SK-N-MC (cell line): ENCODE data around the gene CEP78.
A peak's percentile ranks its signal among the peaks of the same experiment; 100 is the strongest.
"Not testable (repeated sequence)": the region's sequence is repeated elsewhere in the genome, so short reads cannot be mapped to it uniquely, and the experiment has no call there.

Experiments used
- DNase-seq: peaks from one replicate; pipeline ENCODE4 v3.0.0-alpha.2; 2011; ENCODE audit warnings: low read depth, low spot score
- H3K27ac ChIP-seq: fragments of 200-600 bp; sonication (generic); 2 replicates; pipeline ENCODE4 v1.5.1; 2016; ENCODE audit warnings: mixed run types
- H3K36me3 ChIP-seq: fragments of 200-600 bp; sonication (generic); 2 replicates; pipeline ENCODE4 v1.6.1; 2017; ENCODE audit warnings: antibody characterized with exemption, low read length, mixed read lengths; ENCODE audit not compliant: insufficient read depth
- H3K4me3 ChIP-seq: fragments of 200-600 bp; sonication (generic); 2 replicates; pipeline ENCODE4 v1.5.1; 2016
- H3K9ac ChIP-seq: fragments of 200-600 bp; sonication (generic); 2 replicates; pipeline ENCODE4 v1.8.0; 2017; ENCODE audit warnings: mixed run types, mixed read lengths; ENCODE audit not compliant: insufficient read length
- H3K9me3 ChIP-seq: fragments of 200-600 bp; sonication (generic); 2 replicates; pipeline ENCODE4 v1.6.1; 2017; ENCODE audit warnings: low read depth, mild to moderate bottlenecking, antibody characterized with exemption, low read length, moderate library complexity, mixed read lengths
- EZH2 ChIP-seq: fragments of 200-600 bp; sonication (generic); IDR thresholded peaks from one replicate; pipeline ENCODE4 v1.6.1; 2017; ENCODE audit warnings: antibody characterized with exemption
- FOXP2 ChIP-seq: optimal IDR thresholded peaks from 2 replicates; pipeline ENCODE3; 2011; ENCODE audit warnings: mild to moderate bottlenecking, moderate library complexity; ENCODE audit not compliant: insufficient read depth; ENCODE audit errors: extremely low read length, control extremely low read depth
- POLR2AphosphoS5 ChIP-seq: IDR thresholded peaks from 2 replicates; pipeline ENCODE4 v1.6.1; 2012; ENCODE audit warnings: mild to moderate bottlenecking, low read depth, low read length, borderline replicate concordance

Gene CEP78

GRCh38 chr9:78267889-78268288 is 32.0 kb downstream of the CEP78 start:
- no peaks in the 10 kb centered on the region for H3K9me3 ChIP-seq
- TF ChIP-seq FOXP2 (no peak), POLR2AphosphoS5 (no peak), EZH2 (no peak)
- no peak overlapping the region for H3K27ac ChIP-seq
- no peak overlapping the region for H3K4me3 ChIP-seq
- no peak overlapping the region for H3K9ac ChIP-seq
- peaks cover 72% of the 10 kb centered on the region for H3K36me3 ChIP-seq
- no peak for DNase-seq

GRCh38 chr9:78269784-78270183 is 33.9 kb downstream of the CEP78 start:
- H3K4me3 ChIP-seq: no peak overlapping the region
- H3K9me3 ChIP-seq: no peaks in the 10 kb centered on the region
- no peak overlapping the region for H3K27ac ChIP-seq
- no peak for DNase-seq
- TF ChIP-seq EZH2: no peak
- no peak for TF ChIP-seq FOXP2
- TF ChIP-seq POLR2AphosphoS5: no peak
- H3K9ac ChIP-seq: no peak overlapping the region
- H3K36me3 ChIP-seq: peaks cover 77% of the 10 kb centered on the region

DNA sequence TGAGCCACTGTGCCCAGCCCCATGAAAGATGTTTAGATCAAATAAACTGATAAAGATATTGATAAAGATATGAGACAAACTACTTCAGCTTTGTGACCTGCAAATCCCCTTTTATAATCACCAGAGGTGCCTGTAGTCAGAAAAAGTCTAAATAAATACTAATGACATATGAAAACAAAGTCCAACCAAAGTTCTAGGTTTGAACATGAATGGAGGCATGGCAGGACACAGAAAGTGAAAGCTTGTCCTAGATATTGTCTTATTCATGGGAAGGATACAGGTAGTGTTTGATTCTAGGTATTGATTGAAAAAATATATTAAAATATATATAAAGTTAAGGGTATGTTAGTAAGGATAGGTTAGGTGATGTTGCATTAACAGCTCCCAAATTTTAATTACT is 36.4 kb downstream of the CEP78 start:
- Histone ChIP-seq H3K27ac (no peak overlapping the region), H3K36me3 (peaks cover 53% of the 10 kb centered on the region), H3K9ac (no peak overlapping the region), H3K9me3 (no peaks in the 10 kb centered on the region), H3K4me3 (no peak overlapping the region)
- DNase-seq: no peak
- TF ChIP-seq EZH2 (no peak), POLR2AphosphoS5 (no peak), FOXP2 (no peak)

DNA sequence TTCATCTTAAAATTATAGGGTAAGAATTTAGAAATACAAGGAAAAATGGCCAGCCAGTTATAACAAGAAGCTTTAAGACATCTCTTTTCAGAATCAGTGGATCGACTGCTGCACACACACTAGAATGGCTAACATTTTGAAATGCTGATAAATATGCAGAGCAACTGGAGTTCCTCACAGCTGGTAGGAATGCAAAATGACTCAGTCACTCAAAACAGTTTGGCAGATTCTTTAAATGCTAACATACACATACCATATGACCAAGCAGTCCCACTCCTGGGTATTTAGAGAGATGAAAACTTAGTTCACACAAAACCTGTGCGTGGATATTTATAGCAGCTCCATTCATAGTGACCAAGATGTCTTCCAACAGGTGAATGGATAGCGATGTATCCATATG is 37.9 kb downstream of the CEP78 start:
- no peak overlapping the region for H3K9ac ChIP-seq
- TF ChIP-seq EZH2 (no peak), FOXP2 (no peak), POLR2AphosphoS5 (no peak)
- no peaks in the 10 kb centered on the region for H3K9me3 ChIP-seq
- H3K4me3 ChIP-seq: no peak overlapping the region
- no peak for DNase-seq
- peaks cover 41% of the 10 kb centered on the region for H3K36me3 ChIP-seq
- no peak overlapping the region for H3K27ac ChIP-seq

DNA sequence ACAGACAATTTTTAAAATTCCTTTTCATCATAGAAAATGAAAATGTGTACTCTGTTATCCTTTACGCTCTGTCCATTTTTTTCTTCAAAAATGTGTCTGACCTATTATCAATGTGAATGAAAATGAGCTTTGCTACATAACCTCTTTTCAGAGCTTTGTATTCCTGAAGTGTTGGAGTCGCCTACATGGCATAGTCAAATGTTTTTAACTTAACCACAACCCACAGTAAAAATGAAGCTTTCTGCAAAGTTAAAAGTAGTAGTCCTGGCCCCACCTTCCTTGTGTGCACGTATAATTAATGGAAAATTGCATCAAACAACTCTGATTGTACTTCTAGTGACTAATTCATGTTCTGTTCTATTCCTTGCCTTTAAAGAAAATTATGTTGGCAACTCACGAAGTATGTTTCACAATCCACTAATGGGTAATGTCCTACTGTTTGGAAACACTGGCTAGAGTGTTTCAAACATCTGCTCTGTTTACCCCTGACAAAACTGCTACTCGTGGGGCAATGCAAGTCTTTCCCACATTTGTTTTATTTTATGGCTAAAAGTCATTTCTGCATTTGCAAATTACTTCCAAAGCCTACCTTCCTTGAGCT is 42.4 kb downstream of the CEP78 start:
- TF ChIP-seq FOXP2 (no peak), POLR2AphosphoS5 (no peak), EZH2 (no peak)
- DNase-seq: no peak
- H3K9ac ChIP-seq: no peak overlapping the region
- peaks cover 6% of the 10 kb centered on the region; the same call in 1 of the 2 replicates for H3K36me3 ChIP-seq
- peak overlapping the region; percentile 58 for H3K27ac ChIP-seq
- no peak overlapping the region for H3K4me3 ChIP-seq
- no peaks in the 10 kb centered on the region for H3K9me3 ChIP-seq

DNA sequence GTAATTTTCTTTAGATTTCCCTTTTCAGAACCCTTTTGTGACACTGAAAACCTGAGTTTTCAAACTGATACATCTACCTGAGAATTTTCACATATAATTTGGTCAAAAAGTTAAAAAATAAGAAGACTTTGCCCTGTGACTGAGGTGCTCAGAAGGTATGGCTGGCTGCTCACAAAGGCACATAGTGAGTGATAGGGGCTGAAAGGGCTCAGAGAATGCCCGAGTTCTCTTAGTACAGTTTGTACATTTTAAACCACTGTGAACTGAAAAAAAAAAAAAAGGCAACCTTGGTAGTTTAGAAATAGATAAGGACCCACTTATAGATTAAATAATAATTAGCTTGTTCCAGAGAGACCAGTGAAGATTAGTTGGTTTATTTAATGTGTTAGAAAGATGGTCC is 42.9 kb downstream of the CEP78 start:
- peak overlapping the region; percentile 58 for H3K27ac ChIP-seq
- H3K9me3 ChIP-seq: no peaks in the 10 kb centered on the region
- no peak overlapping the region for H3K9ac ChIP-seq
- no peak overlapping the region for H3K4me3 ChIP-seq
- DNase-seq: no peak
- TF ChIP-seq POLR2AphosphoS5: no peak
- TF ChIP-seq FOXP2: no peak
- TF ChIP-seq EZH2: no peak
- peaks cover 3% of the 10 kb centered on the region; the same call in 1 of the 2 replicates for H3K36me3 ChIP-seq

- Histone ChIP-seq H3K9me3 (no peaks in the 10 kb centered on the region), H3K9ac (peak overlapping the region; percentile 7), H3K27ac (no peak overlapping the region; the same call in 1 of the 2 replicates), H3K4me3 (no peak overlapping the region), H3K36me3 (no peaks in the 10 kb centered on the region)
- TF ChIP-seq EZH2: no peak
- no peak for TF ChIP-seq POLR2AphosphoS5
- no peak for TF ChIP-seq FOXP2
- DNase-seq: no peak
Measured at GRCh38 chr9:78280982-78281668, 45.2 kb downstream of the CEP78 start.

DNA sequence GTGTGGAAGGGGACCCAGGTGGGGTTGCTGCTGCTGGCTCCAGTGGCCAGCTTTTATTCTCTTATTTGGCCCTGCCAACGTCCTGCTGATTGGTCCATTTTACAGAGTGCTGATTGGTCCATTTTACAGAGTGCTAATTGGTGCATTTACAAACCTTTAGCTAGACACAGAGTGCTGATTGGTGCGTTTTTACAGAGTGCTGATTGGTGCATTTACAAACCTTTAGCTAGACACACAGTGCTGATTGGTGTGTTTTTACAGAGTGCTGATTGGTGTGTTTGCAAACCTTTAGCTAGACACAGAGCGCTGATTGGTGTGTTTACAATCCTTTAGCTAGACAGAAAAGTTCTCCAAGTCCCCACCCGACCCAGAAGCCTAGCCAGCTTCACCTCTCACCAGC is 48.3 kb downstream of the CEP78 start:
- not testable (repeated sequence) for H3K9me3 ChIP-seq, H3K36me3 ChIP-seq, H3K9ac ChIP-seq, DNase-seq, H3K27ac ChIP-seq, H3K4me3 ChIP-seq

DNA sequence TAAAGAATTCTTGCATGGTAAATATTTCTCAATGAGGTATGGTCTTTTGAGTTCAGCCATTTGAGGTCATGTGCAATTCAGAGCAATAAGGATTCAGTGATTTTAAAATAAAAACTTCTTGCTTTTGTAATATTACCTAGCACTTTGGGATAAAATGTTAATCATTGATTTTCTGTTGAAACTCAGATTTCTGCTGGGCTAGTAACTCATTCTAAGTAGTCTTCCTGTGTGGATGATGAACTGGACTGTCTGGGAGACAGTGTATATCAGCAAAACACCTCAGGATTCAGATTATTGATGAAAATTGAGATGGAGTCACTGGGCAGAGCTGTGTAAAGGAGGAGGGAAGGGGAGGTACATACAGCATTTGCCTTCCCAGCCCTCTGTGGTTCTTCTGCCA is 50.2 kb downstream of the CEP78 start:
- Histone ChIP-seq H3K36me3 (no peaks in the 10 kb centered on the region), H3K9ac (no peak overlapping the region), H3K4me3 (no peak overlapping the region), H3K27ac (no peak overlapping the region), H3K9me3 (no peaks in the 10 kb centered on the region)
- TF ChIP-seq FOXP2: no peak
- TF ChIP-seq EZH2: no peak
- no peak for TF ChIP-seq POLR2AphosphoS5
- no peak for DNase-seq
